Endothelial cell of umbilical vein (primary cell): ENCODE measurements around the gene MICALL1. TPM values are rescaled to one million over a fixed set of nuclear protein-coding genes. Genes with fewer than 3 reads are reported as not detected.

Experiments used
- BruUV-seq: library from RNA; stranded (reverse); fragments of 400-500 nt; replicated peaks from 2 replicates; lab custom pipeline; 2021; lab: Mats Ljungman, UMichigan
- CTCF ChIA-PET: fragments of 300-600, 350-600 bp; sonication (Branson Sonifier 250); formaldehyde crosslinking; loops from one replicate; lab custom pipeline; 2021; ENCODE audit warnings: antibody characterized with exemption, inconsistent platforms; lab: Charles Lee
- POLR2A ChIA-PET: fragments of 300-600, 350-600 bp; sonication (Branson Sonifier 250); formaldehyde crosslinking; loops from one replicate; lab custom pipeline; 2021; ENCODE audit warnings: antibody characterized with exemption, inconsistent platforms; lab: Charles Lee
- DNase-seq: peaks from one replicate; pipeline ENCODE4 v3.0.0-alpha.2; 2011; ENCODE audit warnings: low read depth, low spot score
- FAIRE-seq: peaks from 2 replicates; lab custom pipeline; 2011; peaks lifted over from hg19 to GRCh38; lab: Jason Lieb, UNC
- H2AFZ ChIP-seq: 2 replicates; pipeline ENCODE4 v1.6.0; 2012; ENCODE audit warnings: low read depth, low read length, control low read depth, inconsistent platforms
- H3K27ac ChIP-seq: 2 replicates; pipeline ENCODE4 v1.5.1; 2011; ENCODE audit warnings: low read depth, mild to moderate bottlenecking, control low read depth, low read length, moderate library complexity; ENCODE audit not compliant: insufficient read depth
- H3K27me3 ChIP-seq, 2 experiments: 2 replicates each; pipeline versions ENCODE4 v1.6.0 to v1.6.1; 2011; ENCODE audit warnings: low read length in 2 of 2, mixed read lengths in 1 of 2; ENCODE audit not compliant: control insufficient read depth in 2 of 2, insufficient read depth in 2 of 2
- H3K36me3 ChIP-seq, 2 experiments: 2 replicates in 1 of 2; 3 replicates in 1 of 2; pipeline ENCODE4 v1.5.1; 2011; ENCODE audit warnings: low read length in 2 of 2, mild to moderate bottlenecking in 1 of 2, moderate library complexity in 1 of 2; ENCODE audit not compliant: control insufficient read depth in 2 of 2, insufficient read depth in 2 of 2; ENCODE audit errors: extremely low read depth in 1 of 2
- H3K4me1 ChIP-seq: 3 replicates; pipeline ENCODE4 v1.5.1; 2011; ENCODE audit warnings: mild to moderate bottlenecking, low read length; ENCODE audit not compliant: control insufficient read depth, insufficient read depth; ENCODE audit errors: extremely low read depth
- H3K4me2 ChIP-seq: 2 replicates; pipeline ENCODE4 v1.6.1; 2011; ENCODE audit warnings: low read length, control low read depth, mixed read lengths; ENCODE audit not compliant: insufficient read depth
- H3K4me3 ChIP-seq, 3 experiments: fragments of 200-600 bp in 1 of 3; sonication (generic), shearing (Covaris generic) in 1 of 3; replicated peaks in 1 of 3; 2 replicates each; pipeline ENCODE4 v1.5.1; 2011 to 2016; ENCODE audit warnings: control low read depth in 3 of 3, low read length in 3 of 3, mild to moderate bottlenecking in 2 of 3, inconsistent platforms in 1 of 3, low read depth in 1 of 3, moderate library complexity in 1 of 3; ENCODE audit not compliant: insufficient read depth in 1 of 3
- H3K79me2 ChIP-seq: 2 replicates; pipeline ENCODE4 v1.6.0; 2012; ENCODE audit warnings: low read length, inconsistent platforms; ENCODE audit not compliant: control insufficient read depth, insufficient read depth
- H3K9ac ChIP-seq: replicated peaks from 2 replicates; pipeline ENCODE3; 2011; ENCODE audit warnings: low read length, control low read depth; ENCODE audit not compliant: insufficient read depth; ENCODE audit errors: extremely low read depth
- H3K9me1 ChIP-seq: replicated peaks from 3 replicates; pipeline ENCODE4 v1.6.0; 2011; ENCODE audit warnings: mild to moderate bottlenecking, low read length; ENCODE audit not compliant: control insufficient read depth, insufficient read depth; ENCODE audit errors: extremely low read depth
- H3K9me3 ChIP-seq: replicated peaks from 2 replicates; pipeline ENCODE4 v1.5.1; 2012; ENCODE audit warnings: low read length, inconsistent platforms; ENCODE audit not compliant: control insufficient read depth, insufficient read depth
- H4K20me1 ChIP-seq: replicated peaks from 2 replicates; pipeline ENCODE3; 2011; ENCODE audit warnings: mild to moderate bottlenecking, low read length; ENCODE audit not compliant: control insufficient read depth, insufficient read depth; ENCODE audit errors: extremely low read depth
- CTCF ChIP-seq, 2 donors: IDR thresholded peaks; 1 replicate in 1 of 2; 2 replicates in 1 of 2; pipeline ENCODE4 v1.5.1; 2011; ENCODE audit warnings: low read length in 2 of 2, mild to moderate bottlenecking in 2 of 2, moderate library complexity in 2 of 2, control low read depth in 1 of 2, inconsistent platforms in 1 of 2, low read depth in 1 of 2; ENCODE audit not compliant: insufficient read depth in 1 of 2; ENCODE audit errors: extremely low read depth in 1 of 2
- EZH2 ChIP-seq: IDR thresholded peaks from 2 replicates; pipeline ENCODE4 v1.6.1; 2012; ENCODE audit warnings: borderline replicate concordance, low read depth, mild to moderate bottlenecking, moderate library complexity, low read length, inconsistent platforms; ENCODE audit not compliant: severe bottlenecking
- FOS ChIP-seq: IDR thresholded peaks from 2 replicates; pipeline ENCODE4 v1.6.1; 2011; ENCODE audit warnings: mild to moderate bottlenecking, low read length, moderate library complexity, borderline replicate concordance; ENCODE audit not compliant: insufficient read depth
- GATA2 ChIP-seq: IDR thresholded peaks from 2 replicates; pipeline ENCODE4 v1.7.0; 2011; ENCODE audit warnings: low read depth, mild to moderate bottlenecking, moderate library complexity, mixed read lengths, low read length; ENCODE audit not compliant: insufficient read length, insufficient read depth
- JUN ChIP-seq: IDR thresholded peaks from 2 replicates; pipeline ENCODE4 v1.6.1; 2011; ENCODE audit warnings: borderline replicate concordance, low read depth; ENCODE audit not compliant: insufficient read length, insufficient read depth
- MYC ChIP-seq: IDR thresholded peaks from one replicate; pipeline ENCODE4 v1.6.1; 2011; ENCODE audit warnings: mild to moderate bottlenecking, low read depth, low read length
- POLR2A ChIP-seq: IDR thresholded peaks from 2 replicates; pipeline ENCODE4 v1.6.1; 2012; ENCODE audit warnings: low read depth, mild to moderate bottlenecking, control low read depth, low read length
- POLR2AphosphoS5 ChIP-seq: IDR thresholded peaks from 2 replicates; pipeline ENCODE4 v1.6.1; 2012; ENCODE audit warnings: low read depth, mild to moderate bottlenecking, control low read depth, low read length, moderate library complexity; ENCODE audit not compliant: insufficient read depth
- dilution Hi-C: fragments of 300-500 bp; cut with MboI; formaldehyde crosslinking; loops from one replicate; pipeline ENCODE4 v1.15.0; 2019; ENCODE audit warnings: low sequenced_read_pairs; ENCODE audit not compliant: extremely low pct_ligation_motif_present
- intact Hi-C: fragments of 100-400 bp; cut with micrococcal nuclease; formaldehyde crosslinking; loops from one replicate; pipeline ENCODE4 v1.10.0; 2022
- polyA plus RNA-seq, 4 experiments: library from polyadenylated mRNA; depleted of rRNA in 3 of 4; stranded (reverse) in 3 of 4; unstranded in 1 of 4; fragments of >200 nt; gene quantifications; 2 replicates each; pipeline versions ENCODE4 v1.2.1 to v1.2.3, GENCODE V29; 2011 to 2012; ENCODE audit warnings: missing spikeins in 1 of 4
- total RNA-seq: library from RNA; stranded (reverse); gene quantifications from 2 replicates; pipeline ENCODE4 v1.2.3, GENCODE V29; 2021
- TF ChIP-seq, protein P1 (sequence below): IDR thresholded peaks from 2 replicates; pipeline ENCODE4 v1.6.1; 2011; ENCODE audit not compliant: insufficient read depth, insufficient read length

The MICALL1 gene
- total and polyA plus RNA-seq, 2 donors (not counting 3 experiments of a cell fraction or from before 2014, with no cell fraction given), result 23.9 to 66.9 TPM

DNA sequence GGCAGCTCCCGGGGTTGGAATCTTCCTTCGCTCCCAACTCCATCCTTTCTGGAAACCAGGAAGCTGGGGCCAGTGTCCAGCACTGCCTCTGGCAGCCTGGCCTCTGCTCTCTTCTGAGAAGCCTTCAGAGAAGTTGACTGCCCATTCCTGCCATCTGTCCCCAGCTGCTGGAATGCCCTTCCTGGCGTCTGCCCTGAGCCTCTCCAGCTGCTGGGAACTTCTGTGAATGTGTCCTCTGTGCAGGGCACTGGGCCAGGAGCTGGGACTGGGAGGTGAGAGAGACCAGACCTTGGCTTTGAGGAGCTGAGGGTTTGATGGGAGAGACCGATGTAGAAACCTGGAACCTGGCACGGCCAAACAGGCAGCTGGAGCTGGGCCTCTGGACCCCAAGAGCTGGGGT, 84.2 kb downstream of the MICALL1 start:
- Histone ChIP-seq H2AFZ (no peak overlapping the region), H3K27ac (no peak overlapping the region), H3K4me1 (no peaks in the 10 kb centered on the region), H3K9me1 (no peaks in the 10 kb centered on the region), H3K9ac (no peak overlapping the region), H3K36me3 (no peaks in the 10 kb centered on the region), H3K9me3 (no peaks in the 10 kb centered on the region), H4K20me1 (no peaks in the 10 kb centered on the region), H3K4me2 (no peak overlapping the region), H3K4me3 (no peak overlapping the region), H3K27me3 (no peaks in the 10 kb centered on the region), H3K79me2 (no peaks in the 10 kb centered on the region)
- no TSS peak for BruUV-seq
- no peak for DNase-seq
- dilution Hi-C loops, result no loop called here
- intact Hi-C loops, result no loop called here
- CTCF ChIA-PET, result no interaction called here
- POLR2A ChIA-PET, result no interaction called here
- no peak for TF ChIP-seq JUN
- no peak for TF ChIP-seq FOS
- no peak for TF ChIP-seq POLR2A
- TF ChIP-seq, protein P1, sequence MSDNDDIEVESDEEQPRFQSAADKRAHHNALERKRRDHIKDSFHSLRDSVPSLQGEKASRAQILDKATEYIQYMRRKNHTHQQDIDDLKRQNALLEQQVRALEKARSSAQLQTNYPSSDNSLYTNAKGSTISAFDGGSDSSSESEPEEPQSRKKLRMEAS, result no peak
- no peak for TF ChIP-seq EZH2
- TF ChIP-seq POLR2AphosphoS5, result no peak
- no peak for TF ChIP-seq MYC
- TF ChIP-seq GATA2, result no peak
- no peak for TF ChIP-seq CTCF (IDR thresholded peaks at IDR 0.05; ENCODE audit: extremely low read depth in 1 of 2, insufficient read depth in 1 of 2, low read depth in 1 of 2, low read length in 2 of 2)
- FAIRE-seq, result no peak
